GM12878 (cell line): ENCODE data around the gene ZNF366. TPM values are rescaled to one million over a fixed set of nuclear protein-coding genes. Genes with fewer than 3 reads are reported as not detected.

Experiments
- ATAC-seq: fragments of 200-7000 bp; cut with Tn5 transposase; 3 replicates; pipeline ENCODE4 v1.9.1; 2020; ENCODE audit warnings: mild to moderate bottlenecking, moderate library complexity
- BruUV-seq: library from RNA; stranded (reverse); fragments of 400-500 nt; replicated peaks from 2 replicates; lab custom pipeline; 2021; lab: Mats Ljungman, UMichigan
- CTCF ChIA-PET: fragments of 300-600 bp; sonication (Branson Sonifier 250); formaldehyde crosslinking; extraction: SDS; loops from one replicate; lab custom pipeline; 2021; ENCODE audit warnings: inconsistent platforms; lab: Yijun Ruan, JAX
- POLR2A ChIA-PET: fragments of 350-600 bp; formaldehyde crosslinking; extraction: SDS; loops from one replicate; lab custom pipeline; 2021; ENCODE audit warnings: inconsistent platforms; lab: Charles Lee
- RAD21 ChIA-PET: fragments of 300-600 bp; sonication (Branson Sonifier 250); formaldehyde crosslinking; loops from one replicate; lab custom pipeline; 2023; ENCODE audit warnings: antibody characterized with exemption; ENCODE audit not compliant: unreplicated experiment; lab: Charles Lee
- SMC1A ChIA-PET: fragments of 300-600 bp; sonication (Branson Sonifier 250); formaldehyde crosslinking; loops from one replicate; lab custom pipeline; 2023; ENCODE audit not compliant: unreplicated experiment, uncharacterized antibody; lab: Charles Lee
- DNase-seq: peaks from one replicate; pipeline ENCODE4 v3.0.0-alpha.2; 2011; ENCODE audit warnings: low read depth, low spot score
- FAIRE-seq: peaks from 3 replicates; lab custom pipeline; 2011; peaks lifted over from hg19 to GRCh38; lab: Jason Lieb, UNC
- H2AFZ ChIP-seq: 2 replicates; pipeline ENCODE4 v1.6.0; 2011; ENCODE audit warnings: low read depth, low read length, control low read depth; ENCODE audit not compliant: control insufficient read depth
- H3K27ac ChIP-seq: 2 replicates; pipeline ENCODE4 v1.5.1; 2011; ENCODE audit warnings: control low read depth; ENCODE audit not compliant: control insufficient read depth, insufficient read depth
- H3K27me3 ChIP-seq, 2 experiments: replicated peaks in 1 of 2; 2 replicates each; pipeline versions ENCODE4 v1.6.0 to v1.6.1; 2011; ENCODE audit warnings: low read length in 1 of 2; ENCODE audit not compliant: control insufficient read depth in 2 of 2, insufficient read depth in 2 of 2
- H3K36me3 ChIP-seq, 2 experiments: 2 replicates each; pipeline ENCODE4 v1.5.1; 2011; ENCODE audit warnings: low read length in 1 of 2; ENCODE audit not compliant: control insufficient read depth in 2 of 2, insufficient read depth in 2 of 2
- H3K4me1 ChIP-seq: 2 replicates; pipeline ENCODE4 v1.6.1; 2011; ENCODE audit warnings: mild to moderate bottlenecking, low read length, moderate library complexity, mixed read lengths; ENCODE audit not compliant: control insufficient read depth, insufficient read depth
- H3K4me2 ChIP-seq: 2 replicates; pipeline ENCODE4 v1.6.0; 2011; ENCODE audit warnings: control low read depth; ENCODE audit not compliant: control insufficient read depth, insufficient read depth
- H3K4me3 ChIP-seq: fragments of 200-600 bp; sonication (generic); 2 replicates; pipeline ENCODE4 v1.5.1; 2016
- H3K79me2 ChIP-seq: 2 replicates; pipeline ENCODE4 v1.6.0; 2011; ENCODE audit warnings: low read length; ENCODE audit not compliant: control insufficient read depth, insufficient read depth
- H3K9ac ChIP-seq: 2 replicates; pipeline ENCODE4 v1.8.0; 2011; ENCODE audit warnings: low read length, control low read depth, mixed read lengths; ENCODE audit not compliant: control insufficient read depth, insufficient read depth
- H3K9me3 ChIP-seq: replicated peaks from 3 replicates; pipeline ENCODE4 v1.5.1; 2011; ENCODE audit warnings: mild to moderate bottlenecking, low read length; ENCODE audit not compliant: control insufficient read depth, insufficient read depth
- H4K20me1 ChIP-seq: 2 replicates; pipeline ENCODE4 v1.6.0; 2011; ENCODE audit not compliant: control insufficient read depth, insufficient read depth
- HDAC2 ChIP-seq: fragments of 200-600 bp; sonication (generic); IDR thresholded peaks from 2 replicates; pipeline ENCODE4 v1.6.1; 2017
- MEF2A ChIP-seq: IDR thresholded peaks from 2 replicates; pipeline ENCODE4 v1.6.1; 2011; ENCODE audit warnings: low read depth, mild to moderate bottlenecking, low read length, moderate library complexity; ENCODE audit not compliant: insufficient read depth
- NR2C2 ChIP-seq: IDR thresholded peaks from 2 replicates; pipeline ENCODE4 v1.6.1; 2011; ENCODE audit warnings: borderline replicate concordance, low read depth; ENCODE audit not compliant: control insufficient read depth, insufficient read length
- RFX5 ChIP-seq: IDR thresholded peaks from 2 replicates; pipeline ENCODE4 v1.6.1; 2011; ENCODE audit warnings: low read depth, low read length, improper control_type of control experiment
- YBX1 ChIP-seq: fragments of 450-650 bp; IDR thresholded peaks from 2 replicates; pipeline ENCODE4 v1.6.1; 2016; ENCODE audit warnings: antibody characterized with exemption
- WGBS: methylation state at CpG from one replicate; pipeline ENCODE4 v1.1.6; 2016; ENCODE audit warnings: low lambda C conversion rate; ENCODE audit not compliant: insufficient replicate concordance, insufficient coverage; ENCODE audit errors: missing lambda C conversion rate; 5-methylcytosine and 5-hydroxymethylcytosine counted together
- in situ Hi-C: fragments of 300-500 bp; cut with MboI; formaldehyde crosslinking; loops from 9 replicates; pipeline ENCODE4 v1.14.3; 2018; ENCODE audit warnings: mixed read lengths
- intact Hi-C: fragments of 100-400 bp; cut with micrococcal nuclease; formaldehyde crosslinking; loops from one replicate; pipeline ENCODE4 v1.14.2; 2022; ENCODE audit not compliant: unreplicated experiment
- polyA plus RNA-seq, 11 experiments: library from polyadenylated mRNA; depleted of rRNA in 4 of 11; unstranded in 6 of 11; stranded (reverse) in 5 of 11; fragments of >200 nt; fragmentation: Nextera tagmentation in 4 of 11; fragmentation: Illumina TruSeq in 1 of 11; extraction: Ambion mirVana in 4 of 11; extraction: Trizol in 1 of 11; gene quantifications; 1 replicate in 1 of 11; 2 replicates in 10 of 11; pipeline versions ENCODE4 v1.2.1 to v1.2.3, GENCODE V29; 2011 to 2016; ENCODE audit warnings: inconsistent platforms in 2 of 11, missing spikeins in 2 of 11, low read depth in 1 of 11
- total RNA-seq, 4 experiments: library from RNA; depleted of rRNA in 3 of 4; stranded (reverse); fragments of >200 nt in 3 of 4; fragmentation: Illumina TruSeq in 1 of 4; extraction: Trizol in 1 of 4; gene quantifications; 2 replicates each; pipeline versions ENCODE4 v1.2.1 to v1.2.3, GENCODE V29; 2013 to 2021
- TF ChIP-seq, protein P1 (sequence below): fragments of 450-650 bp; IDR thresholded peaks from 2 replicates; pipeline ENCODE4 v1.6.1; 2016; ENCODE audit warnings: mild to moderate bottlenecking, moderate library complexity, borderline replicate concordance
- TF ChIP-seq, protein P2 (sequence below): fragments of 450-650 bp; IDR thresholded peaks from 2 replicates; pipeline ENCODE4 v1.6.1; 2017; ENCODE audit warnings: mild to moderate bottlenecking, moderate library complexity

The ZNF366 gene
- total and polyA plus RNA-seq, 10 of the 15 experiments (the other 5 are each of a cell fraction or from before 2014, with no cell fraction given) = 0.01 to 0.18 (median 0.04) TPM; not detected in 6

DNA sequence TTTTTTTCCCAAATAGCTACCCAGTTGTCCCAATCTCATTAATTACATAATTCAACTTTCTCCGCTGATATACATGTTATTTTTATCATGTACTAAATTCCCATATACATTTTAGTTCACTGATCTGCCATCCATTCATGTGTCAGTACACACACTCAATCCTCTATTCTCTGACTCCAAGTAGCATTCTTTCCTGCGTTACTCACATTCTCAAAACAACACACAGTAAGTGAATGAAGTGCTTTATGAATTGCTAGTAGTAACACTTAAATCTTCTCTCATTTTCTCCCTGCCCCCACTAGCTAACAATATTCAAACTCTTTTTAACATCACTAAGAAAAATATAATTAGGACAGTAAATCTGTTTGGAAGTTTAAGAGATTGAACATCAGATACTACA is 8.9 kb downstream of the ZNF366 start (continued):
- TF ChIP-seq YBX1 = no peak

DNA sequence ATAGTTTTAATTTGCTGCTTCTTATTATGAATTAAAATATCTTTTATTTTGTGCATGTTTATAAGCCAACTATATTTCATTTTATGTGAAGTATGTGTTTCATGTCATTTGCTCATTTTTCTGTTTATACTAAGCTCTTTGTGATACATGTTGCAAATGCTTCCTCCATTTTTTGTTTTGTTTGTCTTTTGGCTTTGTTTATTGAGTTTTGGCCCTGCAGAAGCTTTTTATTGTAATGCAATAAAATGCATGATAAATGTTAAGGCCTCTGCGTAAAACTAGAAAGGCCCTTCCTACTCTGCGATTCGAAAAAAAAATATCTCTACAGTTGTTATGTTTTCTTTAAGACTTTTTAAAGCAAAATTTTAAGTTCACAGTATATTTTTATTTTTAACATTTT is 9.4 kb downstream of the ZNF366 start:
- H2AFZ ChIP-seq = no peak overlapping the region
- intact Hi-C loops (no loop called here), in situ Hi-C loops (no loop called here)
- no peaks in the 10 kb centered on the region for H4K20me1 ChIP-seq
- no peaks in the 10 kb centered on the region for H3K27me3 ChIP-seq
- FAIRE-seq (no peak), ATAC-seq (no peak), DNase-seq (no peak)
- ChIA-PET CTCF (interaction anchor here (0.7 kb wide), 1 partner anchor 27 kb away, joined by 5 read pairs; no protein-coding TSS in a partner anchor), RAD21 (no interaction called here), POLR2A (no interaction called here), SMC1A (interaction anchor here (0.8 to 1.5 kb wide), 8 partner anchors 8 to 104 kb away, joined by 3 to 4 read pairs (median 3); no protein-coding TSS in a partner anchor)
- TF ChIP-seq RFX5 = no peak
- no peak for TF ChIP-seq MEF2A
- TF ChIP-seq, protein P1, sequence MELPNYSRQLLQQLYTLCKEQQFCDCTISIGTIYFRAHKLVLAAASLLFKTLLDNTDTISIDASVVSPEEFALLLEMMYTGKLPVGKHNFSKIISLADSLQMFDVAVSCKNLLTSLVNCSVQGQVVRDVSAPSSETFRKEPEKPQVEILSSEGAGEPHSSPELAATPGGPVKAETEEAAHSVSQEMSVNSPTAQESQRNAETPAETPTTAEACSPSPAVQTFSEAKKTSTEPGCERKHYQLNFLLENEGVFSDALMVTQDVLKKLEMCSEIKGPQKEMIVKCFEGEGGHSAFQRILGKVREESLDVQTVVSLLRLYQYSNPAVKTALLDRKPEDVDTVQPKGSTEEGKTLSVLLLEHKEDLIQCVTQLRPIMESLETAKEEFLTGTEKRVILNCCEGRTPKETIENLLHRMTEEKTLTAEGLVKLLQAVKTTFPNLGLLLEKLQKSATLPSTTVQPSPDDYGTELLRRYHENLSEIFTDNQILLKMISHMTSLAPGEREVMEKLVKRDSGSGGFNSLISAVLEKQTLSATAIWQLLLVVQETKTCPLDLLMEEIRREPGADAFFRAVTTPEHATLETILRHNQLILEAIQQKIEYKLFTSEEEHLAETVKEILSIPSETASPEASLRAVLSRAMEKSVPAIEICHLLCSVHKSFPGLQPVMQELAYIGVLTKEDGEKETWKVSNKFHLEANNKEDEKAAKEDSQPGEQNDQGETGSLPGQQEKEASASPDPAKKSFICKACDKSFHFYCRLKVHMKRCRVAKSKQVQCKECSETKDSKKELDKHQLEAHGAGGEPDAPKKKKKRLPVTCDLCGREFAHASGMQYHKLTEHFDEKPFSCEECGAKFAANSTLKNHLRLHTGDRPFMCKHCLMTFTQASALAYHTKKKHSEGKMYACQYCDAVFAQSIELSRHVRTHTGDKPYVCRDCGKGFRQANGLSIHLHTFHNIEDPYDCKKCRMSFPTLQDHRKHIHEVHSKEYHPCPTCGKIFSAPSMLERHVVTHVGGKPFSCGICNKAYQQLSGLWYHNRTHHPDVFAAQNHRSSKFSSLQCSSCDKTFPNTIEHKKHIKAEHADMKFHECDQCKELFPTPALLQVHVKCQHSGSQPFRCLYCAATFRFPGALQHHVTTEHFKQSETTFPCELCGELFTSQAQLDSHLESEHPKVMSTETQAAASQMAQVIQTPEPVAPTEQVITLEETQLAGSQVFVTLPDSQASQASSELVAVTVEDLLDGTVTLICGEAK = no peak
- TF ChIP-seq, protein P2, sequence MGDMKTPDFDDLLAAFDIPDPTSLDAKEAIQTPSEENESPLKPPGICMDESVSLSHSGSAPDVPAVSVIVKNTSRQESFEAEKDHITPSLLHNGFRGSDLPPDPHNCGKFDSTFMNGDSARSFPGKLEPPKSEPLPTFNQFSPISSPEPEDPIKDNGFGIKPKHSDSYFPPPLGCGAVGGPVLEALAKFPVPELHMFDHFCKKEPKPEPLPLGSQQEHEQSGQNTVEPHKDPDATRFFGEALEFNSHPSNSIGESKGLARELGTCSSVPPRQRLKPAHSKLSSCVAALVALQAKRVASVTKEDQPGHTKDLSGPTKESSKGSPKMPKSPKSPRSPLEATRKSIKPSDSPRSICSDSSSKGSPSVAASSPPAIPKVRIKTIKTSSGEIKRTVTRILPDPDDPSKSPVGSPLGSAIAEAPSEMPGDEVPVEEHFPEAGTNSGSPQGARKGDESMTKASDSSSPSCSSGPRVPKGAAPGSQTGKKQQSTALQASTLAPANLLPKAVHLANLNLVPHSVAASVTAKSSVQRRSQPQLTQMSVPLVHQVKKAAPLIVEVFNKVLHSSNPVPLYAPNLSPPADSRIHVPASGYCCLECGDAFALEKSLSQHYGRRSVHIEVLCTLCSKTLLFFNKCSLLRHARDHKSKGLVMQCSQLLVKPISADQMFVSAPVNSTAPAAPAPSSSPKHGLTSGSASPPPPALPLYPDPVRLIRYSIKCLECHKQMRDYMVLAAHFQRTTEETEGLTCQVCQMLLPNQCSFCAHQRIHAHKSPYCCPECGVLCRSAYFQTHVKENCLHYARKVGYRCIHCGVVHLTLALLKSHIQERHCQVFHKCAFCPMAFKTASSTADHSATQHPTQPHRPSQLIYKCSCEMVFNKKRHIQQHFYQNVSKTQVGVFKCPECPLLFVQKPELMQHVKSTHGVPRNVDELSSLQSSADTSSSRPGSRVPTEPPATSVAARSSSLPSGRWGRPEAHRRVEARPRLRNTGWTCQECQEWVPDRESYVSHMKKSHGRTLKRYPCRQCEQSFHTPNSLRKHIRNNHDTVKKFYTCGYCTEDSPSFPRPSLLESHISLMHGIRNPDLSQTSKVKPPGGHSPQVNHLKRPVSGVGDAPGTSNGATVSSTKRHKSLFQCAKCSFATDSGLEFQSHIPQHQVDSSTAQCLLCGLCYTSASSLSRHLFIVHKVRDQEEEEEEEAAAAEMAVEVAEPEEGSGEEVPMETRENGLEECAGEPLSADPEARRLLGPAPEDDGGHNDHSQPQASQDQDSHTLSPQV = no peak
- TF ChIP-seq HDAC2 = no peak
- TF ChIP-seq NR2C2 = no peak
- no peak overlapping the region for H3K4me2 ChIP-seq
- no peak overlapping the region for H3K9ac ChIP-seq
- no peak overlapping the region for H3K4me3 ChIP-seq
- 77% methylated on average over 3 of the region's 3 CpGs for WGBS
- no TSS peak for BruUV-seq
- no peaks in the 10 kb centered on the region for H3K79me2 ChIP-seq
- no peak overlapping the region for H3K27ac ChIP-seq
- H3K4me1 ChIP-seq = no peaks in the 10 kb centered on the region
- H3K36me3 ChIP-seq = no peaks in the 10 kb centered on the region
- H3K9me3 ChIP-seq = no peaks in the 10 kb centered on the region
